Subcutaneous adipose tissue (tissue), 4 donors: ENCODE data around the gene KRTAP19-2. TPM values are rescaled to one million over a fixed set of nuclear protein-coding genes. Genes with fewer than 3 reads are reported as not detected.

Experiments used
- CTCF ChIP-seq: fragments of 450-650 bp; IDR thresholded peaks from one replicate; pipeline ENCODE4 v1.5.1; 2016; ENCODE audit warnings: low read depth, mild to moderate bottlenecking, control low read depth, antibody characterized with exemption, moderate library complexity
- total RNA-seq, 4 donors: library from RNA; depleted of rRNA; stranded (reverse); fragments of >200 nt; gene quantifications; one replicate each; pipeline ENCODE4 v1.1.0, GENCODE V29; 2016

The KRTAP19-2 gene
- not detected for total RNA-seq

- TF ChIP-seq CTCF = no peak
Observed at GRCh38 chr21:30487336-30487735, at the start of gene KRTAP19-2. Gene KRTAP19-2 (minus strand): TSS chr21:30487436. CDS start chr21:30487348, 88 bp downstream.

- no peak for TF ChIP-seq CTCF
Observed at GRCh38 chr21:30518876-30519275, 31.6 kb upstream of the KRTAP19-2 start.

- TF ChIP-seq CTCF = no peak
Observed at GRCh38 chr21:30515681-30516080, 28.4 kb upstream of the KRTAP19-2 start.

- TF ChIP-seq CTCF = no peak
Observed at GRCh38 chr21:30502041-30502440, 14.8 kb upstream of the KRTAP19-2 start, which contains the start of gene KRTAP19-5. Gene KRTAP19-5 (minus strand): TSS chr21:30502141. CDS start chr21:30502090, 51 bp downstream.

GRCh38 chr21:30497065-30497464 is 9.8 kb upstream of the KRTAP19-2 start, which contains the start of gene KRTAP19-4:
Gene KRTAP19-4 (minus strand): TSS chr21:30497165. CDS start chr21:30497110, 55 bp downstream.
- no peak for TF ChIP-seq CTCF

- no peak for TF ChIP-seq CTCF
Observed at GRCh38 chr21:30491963-30492428, 4.8 kb upstream of the KRTAP19-2 start, which contains the start of gene KRTAP19-3. Gene KRTAP19-3 (minus strand): TSS chr21:30492013. CDS start chr21:30491957, 56 bp downstream.

- no peak for TF ChIP-seq CTCF
Observed at GRCh38 chr21:30486180-30486579, 1.1 kb downstream of the KRTAP19-2 start.
